Heart left ventricle (tissue), 16 donors: Measurements from ENCODE around the gene TRIM68. TPM values are rescaled to one million over a fixed set of nuclear protein-coding genes. Genes with fewer than 3 reads are reported as not detected.

Source experiments
- ATAC-seq, 4 donors: fragments of 200-7000 bp; cut with Tn5 transposase; one replicate each; pipeline ENCODE4 v1.9.1; 2020 to 2022; ENCODE audit warnings: moderate library complexity in 4 of 4, mild to moderate bottlenecking in 3 of 4, moderate number of reproducible peaks in 1 of 4
- DNase-seq, 5 donors: peaks; one replicate each; pipeline ENCODE4 v3.0.0-alpha.2; 2020
- H3K27ac ChIP-seq, 12 donors: fragments of 200-600 bp; sonication (generic) in 4 of 12; one replicate each; pipeline versions ENCODE4 v1.5.0 to v1.8.0; 2016 to 2022; ENCODE audit warnings: mild to moderate bottlenecking in 2 of 12
- H3K27me3 ChIP-seq, 9 donors: fragments of 200-600 bp; sonication (generic) in 2 of 9; one replicate each; pipeline versions ENCODE4 v1.5.1 to v1.8.0; 2016 to 2022; ENCODE audit warnings: mild to moderate bottlenecking in 3 of 9
- H3K36me3 ChIP-seq, 9 donors: fragments of 200-600 bp; sonication (generic) in 2 of 9; one replicate each; pipeline versions ENCODE4 v1.5.0 to v1.8.0; 2018 to 2022; ENCODE audit warnings: mild to moderate bottlenecking in 2 of 9
- H3K4me1 ChIP-seq, 12 donors: fragments of 200-600 bp; sonication (generic) in 4 of 12; one replicate each; pipeline versions ENCODE4 v1.5.0 to v1.8.0; 2016 to 2022; ENCODE audit warnings: mild to moderate bottlenecking in 3 of 12
- H3K4me3 ChIP-seq, 12 donors: fragments of 200-600 bp; sonication (generic) in 4 of 12; one replicate each; pipeline versions ENCODE4 v1.5.0 to v1.8.0; 2017 to 2022; ENCODE audit warnings: mild to moderate bottlenecking in 9 of 12, moderate library complexity in 4 of 12
- H3K9me3 ChIP-seq, 12 donors: fragments of 200-600 bp; sonication (generic) in 4 of 12; one replicate each; pipeline versions ENCODE4 v1.5.0 to v1.8.0; 2016 to 2022; ENCODE audit warnings: mild to moderate bottlenecking in 1 of 12
- CTCF ChIP-seq, 12 donors: fragments of 200-600 bp; sonication (generic) in 4 of 12; IDR thresholded peaks; one replicate each; pipeline versions ENCODE4 v1.5.0 to v1.8.0; 2018 to 2022; ENCODE audit warnings: antibody characterized with exemption in 12 of 12, mild to moderate bottlenecking in 5 of 12
- POLR2A ChIP-seq, 2 donors: fragments of 450-650 bp; IDR thresholded peaks; one replicate each; pipeline ENCODE4 v1.6.1; 2017; ENCODE audit warnings: antibody characterized with exemption in 2 of 2, mild to moderate bottlenecking in 2 of 2, moderate library complexity in 2 of 2
- WGBS, 4 donors: extraction: QIAGEN DNeasy Blood & Tissue Kit in 2 of 4; methylation state at CpG; one replicate each; pipeline versions ENCODE4 v1.1.5 to v1.1.7; 2013 to 2018; 5-methylcytosine and 5-hydroxymethylcytosine counted together
- intact Hi-C, 10 donors: fragments of 100-400 bp; cut with DNase I; formaldehyde crosslinking; loops; one replicate each; pipeline versions ENCODE4 v1.11.1 to v1.14.2; 2022
- polyA plus RNA-seq, 2 donors: library from polyadenylated mRNA; stranded (reverse); fragments of 200-250 nt; gene quantifications; one replicate each; pipeline ENCODE4 v1.2.3, GENCODE V29; 2013
- total RNA-seq, 9 donors: library from RNA; depleted of rRNA in 2 of 9; stranded (reverse); fragments of >200 nt in 2 of 9; fragmentation: NEBNext Ultra II Directional in 3 of 9; extraction: Animal tissue kit (Norgen Biotek cat#: 25700) in 3 of 9; gene quantifications; one replicate each; pipeline versions ENCODE4 v1.1.0 to v1.2.4, GENCODE V29; 2016 to 2023
- donor health status: ischemic (EF 13 %, LVEDD 7.1; RV severe dilation, severe dysfunction).
- donor health status: healthy with polysubstance abuse.
- donor health status: DM: no; HTN: yes; CAD: no.
- donor health status: DM: no; HTN: no; CAD: no.
- donor health status: ischemic (EF 25% LVEDD 6.9; RV normal size, moderate dysfunction).
- donor health status: ischemic (EF 25% LVEDD 5.7; RV mildly dilated, moderate dysfunction).
- donor health status: healthy.
- donor health status: DM: yes; HTN: yes; CAD: no.
- donor health status: ischemic (EF 35%, LVEDD 5.7; RV mildly dilated, moderate dysfunction).
- donor health status: nonischemic (EF 11% LVEDD 7.7; RV severe dilation, severe dysfunction).
- donor health status: DM: yes; HTN: yes; CAD: no.
- donor health status: PGD.
- donor health status: ischemic (EF 29% LVEDD 5.4; RV normal size, mild dysfunction).
- donor health status: nonischemic (EF 23%, LVEDD 6.1; RV moderate dilation, normal function).

The TRIM68 gene
- total and polyA plus RNA-seq, 11 donors, result 3.8 to 14.1 (median 8.7) TPM

DNA sequence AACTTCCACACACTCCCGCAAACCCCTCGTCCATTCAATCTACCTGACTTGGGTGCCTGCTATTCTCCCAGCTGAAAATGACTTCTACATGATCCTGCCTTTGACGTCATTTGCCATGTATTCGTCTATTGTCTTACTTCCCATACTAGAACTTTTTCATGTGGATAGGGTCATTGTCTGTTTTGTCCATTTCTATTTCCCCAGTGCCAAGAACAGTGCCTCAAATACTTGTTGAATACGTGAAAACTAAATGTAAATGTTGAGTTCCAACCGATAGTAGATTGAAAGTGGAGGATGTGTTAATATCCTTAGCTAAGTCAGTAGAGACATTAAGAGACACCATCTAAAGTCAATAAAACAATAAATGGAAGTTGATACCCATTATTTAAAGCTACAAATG, 935 bp downstream of the TRIM68 start:
- 30 to 45% (median 33%) methylated on average over 6 of the region's 6 CpGs for WGBS, 4 donors
- peak in 1 of 4 donors; percentile 3 for ATAC-seq
- TF ChIP-seq POLR2A (IDR thresholded peaks at IDR 0.05) (no peak), CTCF (IDR thresholded peaks at IDR 0.05) (no peak)
- Histone ChIP-seq H3K36me3 (peaks cover 0 to 33% (median 30%) of the 10 kb centered on the region in 9 donors), H3K9me3 (no peaks in the 10 kb centered on the region), H3K4me3 (peak overlapping the region; percentile 64 to 91 (median 76)), H3K27ac (peak overlapping the region in 11 of 12 donors; percentile 87 to 97 (median 93)), H3K4me1 (peaks cover 0 to 35% (median 17%) of the 10 kb centered on the region in 12 donors), H3K27me3 (no peaks in the 10 kb centered on the region)
- intact Hi-C loops, result loop anchor here in 1 of 10 donors (5.0 kb wide), 1 partner anchor 420 kb away; no protein-coding TSS in a partner anchor
- DNase-seq, result no peak

DNA sequence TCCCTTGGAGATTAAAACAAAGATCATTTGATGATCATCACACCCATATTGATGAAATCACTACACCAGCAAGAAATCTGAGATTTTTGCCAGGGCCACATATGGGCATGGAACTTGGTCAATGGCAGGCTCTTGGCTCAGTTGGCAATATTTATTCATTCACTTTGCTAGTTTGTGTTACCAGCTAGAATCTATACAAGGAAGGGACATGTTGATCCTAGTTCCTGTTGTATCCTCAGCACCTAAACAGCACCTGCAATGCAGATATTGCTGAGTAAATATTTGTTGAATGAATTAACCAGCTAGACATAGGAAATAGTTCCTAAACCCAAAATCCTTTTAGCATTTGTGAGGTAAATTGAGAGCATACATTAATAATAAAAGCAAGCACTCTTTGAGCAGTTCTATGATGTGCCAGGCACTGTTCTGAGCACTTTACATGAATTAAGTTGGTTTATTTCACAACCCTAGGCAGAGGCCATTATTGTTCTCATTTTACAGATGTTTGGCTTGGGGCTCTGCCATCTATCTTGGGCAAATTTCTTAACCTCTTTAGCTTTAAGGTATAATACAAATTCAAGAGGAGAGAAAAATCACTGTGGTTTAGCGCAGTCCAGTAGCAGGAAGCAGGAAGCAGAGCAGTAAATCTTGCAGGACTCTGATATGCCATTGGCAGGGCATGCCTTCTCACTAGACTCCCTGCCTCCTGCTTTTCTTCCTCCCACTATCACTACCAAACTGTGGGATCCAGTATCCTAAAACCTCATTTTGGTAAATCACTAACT, 1.6 kb downstream of the TRIM68 start:
- H3K27ac ChIP-seq, result peak overlapping the region in 6 of 12 donors; percentile 15 to 97 (median 92)
- no peak for ATAC-seq
- intact Hi-C loops, result loop anchor here in 1 of 10 donors (5.0 kb wide), 1 partner anchor 419 kb away; no protein-coding TSS in a partner anchor
- WGBS, 4 donors, result 75 to 80% (median 75%) methylated on average over 1 of the region's 1 CpG
- TF ChIP-seq POLR2A (IDR thresholded peaks at IDR 0.05) (no peak), CTCF (IDR thresholded peaks at IDR 0.05) (no peak)
- H3K4me1 ChIP-seq, result peaks cover 0 to 35% (median 17%) of the 10 kb centered on the region in 12 donors
- peak overlapping the region in 8 of 12 donors; percentile 67 to 91 (median 80) for H3K4me3 ChIP-seq
- H3K9me3 ChIP-seq, result no peaks in the 10 kb centered on the region
- DNase-seq, result no peak
- H3K36me3 ChIP-seq, result peaks cover 0 to 40% (median 37%) of the 10 kb centered on the region in 9 donors
- no peaks in the 10 kb centered on the region for H3K27me3 ChIP-seq

DNA sequence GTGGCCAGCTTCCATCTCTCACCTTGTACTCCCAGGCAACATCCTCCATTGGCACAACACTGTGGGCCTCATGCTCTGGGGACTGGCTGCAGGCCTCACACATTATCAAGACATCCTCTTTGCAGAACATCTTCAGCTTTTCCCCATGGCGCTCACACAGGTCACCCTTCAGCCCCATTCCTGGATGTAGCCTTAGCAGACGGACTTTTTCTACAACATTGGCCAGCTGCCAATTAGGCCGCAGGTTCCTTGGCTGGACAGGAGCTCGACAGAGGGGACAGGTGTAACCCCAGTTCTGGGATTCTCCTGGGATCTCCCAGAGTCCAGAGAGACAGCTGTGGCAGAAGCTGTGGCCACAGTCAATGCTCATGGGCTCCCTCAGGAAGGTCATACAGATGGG, 3.0 kb downstream of the TRIM68 start:
- Histone ChIP-seq H3K4me1 (peaks cover 0 to 27% (median 14%) of the 10 kb centered on the region in 12 donors), H3K27me3 (no peaks in the 10 kb centered on the region), H3K36me3 (peaks cover 0 to 53% (median 51%) of the 10 kb centered on the region in 9 donors), H3K4me3 (no peak overlapping the region), H3K27ac (no peak overlapping the region), H3K9me3 (no peaks in the 10 kb centered on the region)
- intact Hi-C loops, result loop anchor here in 1 of 10 donors (5.0 kb wide), 1 partner anchor 418 kb away; no protein-coding TSS in a partner anchor
- DNase-seq (no peak), ATAC-seq (no peak)
- WGBS, 4 donors, result 86 to 94% (median 89%) methylated on average over 4 of the region's 4 CpGs
- TF ChIP-seq CTCF (IDR thresholded peaks at IDR 0.05) (no peak), POLR2A (IDR thresholded peaks at IDR 0.05) (no peak)

DNA sequence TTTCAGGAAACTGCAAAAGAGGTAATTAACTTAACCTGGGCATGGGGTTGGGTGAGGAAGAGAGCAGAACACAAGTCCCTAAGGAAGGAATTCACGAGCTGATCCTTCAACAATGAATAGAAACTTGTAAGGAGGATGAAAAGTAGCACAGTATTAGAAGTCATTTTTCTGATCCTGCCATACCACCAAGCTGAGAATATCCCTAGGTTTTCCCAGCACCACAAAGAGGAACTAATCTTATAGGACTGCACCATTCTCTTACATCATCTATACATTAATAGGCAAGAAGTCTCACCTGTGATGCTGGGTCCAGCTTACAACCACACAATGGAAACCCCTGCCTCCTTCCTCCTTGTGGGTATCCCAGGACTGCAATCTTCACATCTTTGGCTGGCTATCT, 14.3 kb downstream of the TRIM68 start, which contains the start of gene OR52I1:
TSS of gene OR52I1 (plus strand) at position 301 of the 400 bp plus-strand sequence. CDS start at position 301, 0 bp downstream.
- intact Hi-C loops, result no loop called here
- Histone ChIP-seq H3K4me1 (no peaks in the 10 kb centered on the region), H3K27ac (no peak within 1 kb of the TSS), H3K9me3 (no peaks in the 10 kb centered on the region), H3K4me3 (no peak within 1 kb of the TSS), H3K27me3 (no peaks in the 10 kb centered on the region), H3K36me3 (peaks cover 0 to 30% (median 10%) of the 10 kb centered on the region in 9 donors)
- 75 to 83% (median 83%) methylated on average over 1 of the region's 1 CpG for WGBS, 4 donors
- ATAC-seq (no peak), DNase-seq (no peak)
- TF ChIP-seq CTCF (IDR thresholded peaks at IDR 0.05) (no peak), POLR2A (IDR thresholded peaks at IDR 0.05) (no peak)
